HG02588 (cell line): Measurements from ENCODE around the gene PRDM16.

Experiments used
- ATAC-seq: cut with Tn5 transposase; IDR thresholded peaks from one replicate; pipeline ENCODE4 v1.9.1; 2021; ENCODE audit warnings: mild to moderate bottlenecking, moderate library complexity; ENCODE audit not compliant: unreplicated experiment

The PRDM16 gene

GRCh38 chr1:3067671-3068563 is 1.1 kb upstream of the PRDM16 start:
- no peak for ATAC-seq

GRCh38 chr1:3069491-3070308 is 697 bp downstream of the PRDM16 start:
- no peak for ATAC-seq

GRCh38 chr1:3070309-3070643 is 1.3 kb downstream of the PRDM16 start:
- no peak for ATAC-seq

- no peak for ATAC-seq
Measured at GRCh38 chr1:3070644-3071564, 1.9 kb downstream of the PRDM16 start.

- ATAC-seq = no peak
Measured at GRCh38 chr1:3071565-3072390, 2.8 kb downstream of the PRDM16 start.

GRCh38 chr1:3072391-3073185 is 3.6 kb downstream of the PRDM16 start:
- no peak for ATAC-seq

- no peak for ATAC-seq
Measured at GRCh38 chr1:3073186-3073488, 4.1 kb downstream of the PRDM16 start.

- ATAC-seq = no peak
Measured at GRCh38 chr1:3073489-3074296, 4.7 kb downstream of the PRDM16 start.

- no peak for ATAC-seq
Measured at GRCh38 chr1:3074297-3074741, 5.3 kb downstream of the PRDM16 start.

GRCh38 chr1:3074800-3075199 is 5.8 kb downstream of the PRDM16 start:
- no peak for ATAC-seq

- no peak for ATAC-seq
Measured at GRCh38 chr1:3075666-3076362, 6.8 kb downstream of the PRDM16 start.

- no peak for ATAC-seq
Measured at GRCh38 chr1:3076363-3076740, 7.3 kb downstream of the PRDM16 start.

GRCh38 chr1:3077081-3077480 is 8.1 kb downstream of the PRDM16 start:
- ATAC-seq = no peak

GRCh38 chr1:3077561-3077960 is 8.6 kb downstream of the PRDM16 start:
- ATAC-seq = no peak

GRCh38 chr1:3078430-3078861 is 9.4 kb downstream of the PRDM16 start:
- ATAC-seq = no peak

- no peak for ATAC-seq
Measured at GRCh38 chr1:3078871-3079270, 9.9 kb downstream of the PRDM16 start.

GRCh38 chr1:3079381-3080052 is 10.5 kb downstream of the PRDM16 start:
- ATAC-seq = no peak
